Neural progenitor cell (in vitro differentiated cells): Measurements from ENCODE around the gene TOMM70. TPM values are rescaled to one million over a fixed set of nuclear protein-coding genes. Genes with fewer than 3 reads are reported as not detected.

ENCODE experiments used
- DNase-seq: peaks from one replicate; pipeline ENCODE4 v3.0.0-alpha.2; 2016; ENCODE audit warnings: low spot score
- H2AFZ ChIP-seq: fragments of 200-600 bp; sonication (generic); replicated peaks from 2 replicates; pipeline ENCODE4 v1.6.1; 2016; ENCODE audit warnings: antibody characterized with exemption
- H3F3A ChIP-seq: fragments of 200-600 bp; sonication (generic); 2 replicates; pipeline ENCODE4 v1.6.1; 2016; ENCODE audit warnings: antibody characterized with exemption, low read depth
- H3K27ac ChIP-seq: fragments of 200-600 bp; sonication (generic); 2 replicates; pipeline ENCODE4 v1.5.1; 2016; ENCODE audit warnings: mild to moderate bottlenecking
- H3K27me3 ChIP-seq: fragments of 200-600 bp; sonication (generic); 2 replicates; pipeline ENCODE4 v1.6.1; 2016; ENCODE audit warnings: mild to moderate bottlenecking, moderate library complexity
- H3K36me3 ChIP-seq: fragments of 200-600 bp; sonication (generic); 2 replicates; pipeline ENCODE4 v1.5.1; 2016
- H3K4me1 ChIP-seq: fragments of 200-600 bp; sonication (generic); 2 replicates; pipeline ENCODE4 v1.6.1; 2016; ENCODE audit warnings: mixed run types
- H3K4me2 ChIP-seq: fragments of 200-600 bp; sonication (generic); 2 replicates; pipeline ENCODE4 v1.6.1; 2016
- H3K4me3 ChIP-seq: fragments of 200-600 bp; sonication (generic); 2 replicates; pipeline ENCODE4 v1.5.1; 2016
- H3K79me2 ChIP-seq: fragments of 200-600 bp; sonication (generic); 2 replicates; pipeline ENCODE4 v1.6.1; 2016; ENCODE audit warnings: low read depth
- H3K9ac ChIP-seq: fragments of 200-600 bp; sonication (generic); 2 replicates; pipeline ENCODE4 v1.6.1; 2016
- H3K9me3 ChIP-seq: fragments of 200-600 bp; sonication (generic); 2 replicates; pipeline ENCODE4 v1.5.1; 2016; ENCODE audit warnings: low read depth
- H4K20me1 ChIP-seq: fragments of 200-600 bp; sonication (generic); 2 replicates; pipeline ENCODE4 v1.6.1; 2016; ENCODE audit warnings: low read depth
- H3K27ac Mint-ChIP-seq: 3 replicates; pipeline ENCODE4 v1.8.0; 2021; ENCODE audit warnings: mixed read lengths
- H3K27me3 Mint-ChIP-seq: 2 replicates; pipeline ENCODE4 v1.8.0; 2022; ENCODE audit warnings: low read depth, mild to moderate bottlenecking, inconsistent platforms, moderate library complexity, mixed read lengths; ENCODE audit not compliant: insufficient read depth
- H3K36me3 Mint-ChIP-seq: 3 replicates; pipeline ENCODE4 v1.8.0; 2021; ENCODE audit warnings: mixed read lengths
- H3K4me1 Mint-ChIP-seq: 3 replicates; pipeline ENCODE4 v1.8.0; 2021; ENCODE audit warnings: mixed read lengths
- H3K4me3 Mint-ChIP-seq: 3 replicates; pipeline ENCODE4 v1.8.0; 2021; ENCODE audit warnings: mild to moderate bottlenecking, moderate library complexity, mixed read lengths
- H3K9me3 Mint-ChIP-seq: 3 replicates; pipeline ENCODE4 v1.8.0; 2020; ENCODE audit warnings: mixed read lengths
- EZH2 ChIP-seq: fragments of 200-600 bp; sonication (generic); IDR thresholded peaks from 2 replicates; pipeline ENCODE4 v1.6.1; 2017; ENCODE audit warnings: antibody characterized with exemption, mild to moderate bottlenecking, moderate library complexity
- EZH2phosphoT487 ChIP-seq: fragments of 200-600 bp; sonication (generic); IDR thresholded peaks from 2 replicates; pipeline ENCODE4 v1.6.1; 2017; ENCODE audit warnings: antibody characterized with exemption
- total RNA-seq: library from RNA; depleted of rRNA; stranded (reverse); fragments of >200 nt; gene quantifications from 2 replicates; pipeline ENCODE4 v1.2.3, GENCODE V29; 2015; ENCODE audit warnings: low replicate concordance
- TF ChIP-seq, protein P1 (sequence below): fragments of 200-600 bp; sonication (generic); IDR thresholded peaks from 2 replicates; pipeline ENCODE4 v1.5.1; 2017; ENCODE audit warnings: antibody characterized with exemption, mild to moderate bottlenecking

The TOMM70 gene
- total RNA-seq, 1 donor from 2014 or later, result 58.5 TPM

DNA sequence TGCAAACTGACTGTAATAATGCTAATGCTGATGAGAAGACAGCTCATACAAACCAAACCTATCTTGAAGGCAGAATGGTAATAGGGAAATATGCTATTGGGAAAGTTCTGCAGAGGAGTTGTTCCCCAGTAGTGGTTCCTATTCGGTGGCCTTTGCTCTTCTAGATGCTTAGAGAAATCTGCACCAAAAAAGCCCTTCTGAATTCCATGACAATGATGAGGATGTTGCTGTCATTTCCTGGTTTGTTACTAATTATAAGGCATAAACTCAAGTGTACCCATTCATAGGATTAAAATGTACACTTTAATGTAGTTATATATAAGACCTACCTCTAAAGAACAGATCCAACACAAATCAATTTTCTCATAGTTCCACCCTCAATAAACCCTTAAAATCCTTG, 30.1 kb downstream of the TOMM70 start:
- no peaks in the 10 kb centered on the region for H3F3A ChIP-seq
- no peaks in the 10 kb centered on the region for H3K4me1 ChIP-seq
- no peak for DNase-seq
- no peaks in the 10 kb centered on the region for H3K9me3 ChIP-seq
- H4K20me1 ChIP-seq, result no peaks in the 10 kb centered on the region
- no peak overlapping the region for H3K4me2 ChIP-seq
- H3K4me1 Mint-ChIP-seq, result no peaks in the 10 kb centered on the region
- no peak overlapping the region for H3K4me3 ChIP-seq
- no peak overlapping the region for H3K27ac ChIP-seq
- H3K9ac ChIP-seq, result no peak overlapping the region
- H3K79me2 ChIP-seq, result no peaks in the 10 kb centered on the region
- H2AFZ ChIP-seq, result no peak overlapping the region
- no peaks in the 10 kb centered on the region for H3K27me3 Mint-ChIP-seq
- no peaks in the 10 kb centered on the region for H3K9me3 Mint-ChIP-seq
- H3K27me3 ChIP-seq, result no peaks in the 10 kb centered on the region
- no peak overlapping the region for H3K27ac Mint-ChIP-seq
- H3K36me3 Mint-ChIP-seq, result peaks cover 5% of the 10 kb centered on the region
- no peak for TF ChIP-seq EZH2
- H3K4me3 Mint-ChIP-seq, result no peak overlapping the region
- H3K36me3 ChIP-seq, result peaks cover 11% of the 10 kb centered on the region

GRCh38 chr3:100368441-100368840, 32.4 kb downstream of the TOMM70 start:
- no peaks in the 10 kb centered on the region for H3K27me3 Mint-ChIP-seq

DNA sequence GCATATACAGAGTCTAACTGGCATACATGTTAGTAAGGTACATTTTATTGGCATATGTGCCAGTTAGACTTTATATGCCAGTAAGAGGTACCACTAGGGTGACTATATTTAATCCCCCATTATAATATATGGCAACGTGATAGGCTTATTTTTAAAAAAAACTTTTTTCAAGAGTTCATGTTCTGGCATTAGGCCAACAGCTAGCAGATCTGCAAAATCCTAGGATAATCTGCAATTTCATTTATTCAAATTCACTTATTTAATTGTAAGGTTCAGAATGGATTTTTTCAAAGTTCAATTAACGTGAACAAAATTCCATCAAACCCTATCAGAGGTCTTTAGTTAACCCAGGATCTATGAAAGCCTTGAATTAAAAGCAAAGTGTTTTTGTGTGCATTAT, 34.5 kb downstream of the TOMM70 start:
- Histone ChIP-seq H3K27me3 (no peaks in the 10 kb centered on the region), H3K4me3 (no peak overlapping the region), H3K36me3 (peaks cover 15% of the 10 kb centered on the region), H3K9me3 (no peaks in the 10 kb centered on the region), H3K9ac (no peak overlapping the region), H3K79me2 (no peaks in the 10 kb centered on the region), H2AFZ (no peak overlapping the region), H3K27ac (no peak overlapping the region), H4K20me1 (no peaks in the 10 kb centered on the region), H3K4me2 (no peak overlapping the region), H3K4me1 (no peaks in the 10 kb centered on the region), H3F3A (no peaks in the 10 kb centered on the region)
- Mint-ChIP-seq H3K27ac (no peak overlapping the region), H3K4me3 (no peak overlapping the region), H3K9me3 (peaks cover 3% of the 10 kb centered on the region), H3K27me3 (no peaks in the 10 kb centered on the region), H3K36me3 (peaks cover 17% of the 10 kb centered on the region), H3K4me1 (no peaks in the 10 kb centered on the region)
- no peak for TF ChIP-seq EZH2
- TF ChIP-seq, protein P1, sequence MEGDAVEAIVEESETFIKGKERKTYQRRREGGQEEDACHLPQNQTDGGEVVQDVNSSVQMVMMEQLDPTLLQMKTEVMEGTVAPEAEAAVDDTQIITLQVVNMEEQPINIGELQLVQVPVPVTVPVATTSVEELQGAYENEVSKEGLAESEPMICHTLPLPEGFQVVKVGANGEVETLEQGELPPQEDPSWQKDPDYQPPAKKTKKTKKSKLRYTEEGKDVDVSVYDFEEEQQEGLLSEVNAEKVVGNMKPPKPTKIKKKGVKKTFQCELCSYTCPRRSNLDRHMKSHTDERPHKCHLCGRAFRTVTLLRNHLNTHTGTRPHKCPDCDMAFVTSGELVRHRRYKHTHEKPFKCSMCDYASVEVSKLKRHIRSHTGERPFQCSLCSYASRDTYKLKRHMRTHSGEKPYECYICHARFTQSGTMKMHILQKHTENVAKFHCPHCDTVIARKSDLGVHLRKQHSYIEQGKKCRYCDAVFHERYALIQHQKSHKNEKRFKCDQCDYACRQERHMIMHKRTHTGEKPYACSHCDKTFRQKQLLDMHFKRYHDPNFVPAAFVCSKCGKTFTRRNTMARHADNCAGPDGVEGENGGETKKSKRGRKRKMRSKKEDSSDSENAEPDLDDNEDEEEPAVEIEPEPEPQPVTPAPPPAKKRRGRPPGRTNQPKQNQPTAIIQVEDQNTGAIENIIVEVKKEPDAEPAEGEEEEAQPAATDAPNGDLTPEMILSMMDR, result no peak
- no peak for TF ChIP-seq EZH2phosphoT487
- no peak for DNase-seq

More at GRCh38 chr3:100368441-100368840, 32.4 kb downstream of the TOMM70 start:
- no peak overlapping the region for H3K9ac ChIP-seq
- H3K27me3 ChIP-seq, result no peaks in the 10 kb centered on the region
- no peak for DNase-seq
- no peak overlapping the region for H3K4me3 ChIP-seq
- H3K9me3 ChIP-seq, result no peaks in the 10 kb centered on the region
- Mint-ChIP-seq H3K36me3 (peaks cover 11% of the 10 kb centered on the region), H3K27ac (no peak overlapping the region), H3K4me1 (no peaks in the 10 kb centered on the region), H3K4me3 (no peak overlapping the region), H3K9me3 (no peaks in the 10 kb centered on the region)
- peaks cover 11% of the 10 kb centered on the region for H3K36me3 ChIP-seq
- no peaks in the 10 kb centered on the region for H3F3A ChIP-seq
- no peaks in the 10 kb centered on the region for H3K79me2 ChIP-seq
- TF ChIP-seq EZH2, result no peak
- TF ChIP-seq EZH2phosphoT487, result no peak
- TF ChIP-seq, protein P1, result no peak
- H3K4me1 ChIP-seq, result no peaks in the 10 kb centered on the region
- H3K4me2 ChIP-seq, result no peak overlapping the region
- no peaks in the 10 kb centered on the region for H4K20me1 ChIP-seq
- no peak overlapping the region for H2AFZ ChIP-seq
- H3K27ac ChIP-seq, result no peak overlapping the region

DNA sequence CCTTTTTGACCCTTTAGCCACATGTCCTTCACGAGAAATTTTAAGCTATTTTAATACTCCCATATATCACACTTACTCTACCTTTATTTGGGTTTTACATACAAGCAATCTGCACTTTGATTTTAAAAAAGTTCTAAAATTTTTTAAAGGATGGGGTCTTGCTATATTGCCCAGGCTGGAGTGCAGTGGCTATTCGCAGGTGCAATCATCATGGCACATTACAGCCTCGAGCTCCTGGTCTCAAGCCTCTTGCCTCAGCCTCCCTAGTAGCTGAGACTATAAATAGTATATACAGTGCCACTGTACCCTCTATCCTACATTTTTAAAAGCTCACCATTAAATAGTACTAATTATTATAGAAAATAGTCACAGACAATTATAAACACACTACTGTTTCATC, 36.5 kb downstream of the TOMM70 start:
- Histone ChIP-seq H3K9me3 (no peaks in the 10 kb centered on the region), H3K27ac (no peak overlapping the region), H3K4me2 (no peak overlapping the region), H3K79me2 (no peaks in the 10 kb centered on the region), H3K9ac (no peak overlapping the region), H3K4me1 (no peaks in the 10 kb centered on the region), H2AFZ (no peak overlapping the region), H3K4me3 (no peak overlapping the region), H3K27me3 (no peaks in the 10 kb centered on the region), H3F3A (no peaks in the 10 kb centered on the region), H3K36me3 (peaks cover 7% of the 10 kb centered on the region), H4K20me1 (no peaks in the 10 kb centered on the region)
- no peak overlapping the region for H3K4me3 Mint-ChIP-seq
- no peak overlapping the region for H3K27ac Mint-ChIP-seq
- TF ChIP-seq EZH2phosphoT487 (no peak), EZH2 (no peak)
- TF ChIP-seq, protein P1, result no peak
- no peak for DNase-seq
- H3K4me1 Mint-ChIP-seq, result no peaks in the 10 kb centered on the region
- peaks cover 22% of the 10 kb centered on the region for H3K36me3 Mint-ChIP-seq
- H3K9me3 Mint-ChIP-seq, result peaks cover 3% of the 10 kb centered on the region
- no peaks in the 10 kb centered on the region for H3K27me3 Mint-ChIP-seq
